HG03097 (cell line): Measurements from ENCODE around the gene TMEM63A.
"Not testable (repeated sequence)": the region's sequence is repeated elsewhere in the genome, so short reads cannot be mapped to it uniquely, and the experiment has no call there.

ENCODE experiments used
- ATAC-seq: cut with Tn5 transposase; IDR thresholded peaks from one replicate; pipeline ENCODE4 v1.9.1; 2021; ENCODE audit not compliant: unreplicated experiment, low FRiP score

Gene TMEM63A

GRCh38 chr1:225846331-225847310, 35.6 kb downstream of the TMEM63A start:
- no peak for ATAC-seq

DNA sequence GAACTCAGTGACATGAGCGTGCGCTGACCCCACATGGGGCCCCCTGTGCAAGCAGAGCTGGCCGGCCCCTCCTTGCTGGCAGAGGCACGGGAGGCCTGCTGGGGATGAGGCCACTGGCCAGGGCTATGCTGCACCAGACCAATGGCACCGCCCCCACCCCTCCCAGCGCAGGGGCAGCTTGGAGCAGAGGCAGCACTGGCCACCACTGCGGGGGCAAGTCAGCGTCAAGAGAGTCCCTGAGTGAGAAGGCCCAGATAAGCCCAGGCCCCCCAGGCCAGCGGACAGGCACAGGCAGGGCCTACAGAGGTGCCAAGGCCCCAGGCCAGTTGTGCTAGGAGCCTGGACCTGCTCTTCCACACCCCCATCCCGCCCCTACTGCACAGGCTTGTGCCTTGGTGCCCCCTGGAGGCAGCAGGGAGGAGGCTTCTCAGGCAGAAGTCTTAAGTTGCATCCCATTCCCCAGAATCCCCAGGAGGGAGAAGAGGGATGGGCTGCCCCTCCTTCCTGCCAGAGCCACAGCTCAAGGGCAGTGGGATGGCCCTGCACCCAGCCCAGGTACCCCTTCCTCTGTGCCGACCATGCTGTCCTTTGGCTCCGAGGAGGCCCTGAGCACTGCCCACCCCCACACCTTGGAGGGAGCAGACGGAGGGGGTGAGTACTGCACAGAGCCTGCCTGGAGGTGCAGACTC, 36.5 kb downstream of the TMEM63A start:
- ATAC-seq: no peak

DNA sequence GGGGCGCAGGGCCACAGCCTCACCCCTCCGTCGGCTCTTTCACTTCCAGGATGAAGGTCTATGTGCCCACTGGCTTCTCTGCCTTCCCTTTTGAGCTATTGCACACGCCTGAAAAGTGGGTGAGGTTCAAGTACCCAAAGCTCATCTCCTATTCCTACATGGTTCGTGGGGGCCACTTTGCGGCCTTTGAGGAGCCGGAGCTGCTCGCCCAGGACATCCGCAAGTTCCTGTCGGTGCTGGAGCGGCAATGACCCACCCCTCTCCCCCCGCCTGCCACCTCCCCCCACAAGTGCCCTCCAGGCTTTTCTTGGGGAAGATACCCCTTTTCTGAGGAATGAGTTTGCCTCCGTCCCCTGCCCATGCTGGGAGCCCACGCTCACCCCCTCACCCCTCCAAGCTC, 37.1 kb downstream of the TMEM63A start:
- no peak for ATAC-seq

GRCh38 chr1:225844236-225845061, 37.7 kb downstream of the TMEM63A start:
- ATAC-seq: no peak

- no peak for ATAC-seq
These were observed 38.8 kb downstream of the TMEM63A start for GRCh38 chr1:225843426-225843795.

DNA sequence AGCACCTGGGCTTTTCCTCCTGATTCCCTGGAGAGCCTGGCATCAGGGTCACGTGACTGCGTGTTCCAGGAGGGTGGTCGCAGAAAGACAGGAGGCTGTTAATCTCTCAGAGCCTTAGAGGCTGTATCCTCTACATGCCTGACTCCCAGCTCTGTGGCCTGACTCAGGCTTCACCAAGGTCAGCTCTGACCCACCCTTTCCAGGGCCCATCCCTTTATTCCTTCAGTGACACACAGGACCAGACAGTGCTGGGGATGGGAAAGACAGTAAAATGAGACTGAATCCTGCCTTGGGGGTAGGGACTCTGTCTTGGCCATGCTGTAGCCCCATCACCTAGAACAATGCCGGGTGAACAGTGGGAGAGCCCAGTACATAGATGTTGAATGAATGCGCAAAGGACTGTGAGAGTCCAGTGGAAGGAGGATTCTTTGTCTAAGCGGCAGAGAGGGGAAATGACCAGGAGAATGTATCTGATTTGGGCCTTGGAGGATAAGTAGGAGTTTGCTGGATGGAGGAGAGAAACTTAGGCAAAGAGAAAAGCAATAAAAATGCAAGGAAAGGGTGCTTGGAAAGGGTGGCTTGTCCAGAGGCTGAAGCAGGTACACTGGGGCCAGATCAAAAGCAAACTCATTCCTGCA, 39.3 kb downstream of the TMEM63A start:
- ATAC-seq: no peak

GRCh38 chr1:225842074-225842473, 40.1 kb downstream of the TMEM63A start:
- no peak for ATAC-seq

- no peak for ATAC-seq
These were observed 41.5 kb downstream of the TMEM63A start for GRCh38 chr1:225840713-225841112.

DNA sequence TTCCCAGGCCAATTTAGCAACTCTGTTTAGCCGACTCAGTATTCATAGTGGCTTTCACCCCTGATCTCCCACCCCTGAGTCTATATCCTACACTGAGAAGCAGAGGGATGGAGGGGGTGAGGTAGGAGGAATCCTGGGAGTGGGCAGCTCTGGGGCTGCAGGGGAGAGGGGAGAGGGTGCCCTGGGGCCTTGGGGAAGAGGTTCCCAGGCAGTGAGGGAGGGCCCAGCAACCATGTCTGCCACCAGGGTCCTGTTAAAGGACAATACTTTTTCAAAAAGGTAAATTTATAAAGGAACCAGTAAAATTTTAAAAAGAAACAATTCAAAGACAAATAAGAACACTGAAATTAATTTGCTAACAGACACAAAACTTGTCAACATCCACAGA, 42.0 kb downstream of the TMEM63A start:
- ATAC-seq: no peak

- no peak for ATAC-seq
These were observed 43.4 kb downstream of the TMEM63A start for GRCh38 chr1:225838793-225839192.

DNA sequence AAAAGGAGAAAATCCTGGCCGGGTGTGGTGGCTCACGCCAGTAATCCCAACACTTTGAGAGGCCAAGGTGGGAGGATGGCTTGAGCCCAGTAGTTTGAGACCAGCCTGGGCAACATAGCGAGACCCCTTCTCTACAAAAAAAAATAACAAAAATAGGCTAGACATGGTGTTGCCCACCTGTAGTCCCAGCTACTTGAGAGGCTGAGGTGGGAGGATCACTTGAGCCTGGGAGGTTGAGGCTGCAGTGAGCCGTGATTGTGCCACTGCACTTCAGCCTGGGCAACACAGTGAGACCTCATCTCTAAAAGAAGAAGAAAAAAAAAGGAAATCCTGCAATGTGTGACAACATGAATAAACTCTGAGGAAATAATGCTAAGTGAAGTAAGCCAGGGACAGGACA, 45.9 kb downstream of the TMEM63A start:
- not testable (repeated sequence) for ATAC-seq

DNA sequence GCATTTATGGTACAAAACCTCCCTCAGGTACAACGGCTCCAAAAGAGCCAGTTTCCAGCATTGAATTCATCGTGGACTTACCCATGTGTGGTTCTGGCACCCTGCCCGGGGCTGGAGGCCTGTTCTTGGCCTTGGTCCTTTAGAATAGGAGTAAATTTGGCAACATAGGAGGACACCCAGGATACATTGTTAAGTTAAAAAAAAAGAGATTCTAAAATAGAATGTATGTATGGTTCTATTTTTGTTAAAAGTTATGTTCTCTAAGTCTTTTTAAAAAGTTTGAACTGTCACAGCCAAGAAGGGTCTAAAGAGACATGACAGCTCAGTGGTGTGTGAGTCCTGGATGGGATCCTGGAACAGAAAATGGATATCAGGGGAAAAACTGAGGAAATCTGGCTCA, 46.3 kb downstream of the TMEM63A start:
- ATAC-seq: no peak

GRCh38 chr1:225834417-225835329, 47.5 kb downstream of the TMEM63A start:
- no peak for ATAC-seq

DNA sequence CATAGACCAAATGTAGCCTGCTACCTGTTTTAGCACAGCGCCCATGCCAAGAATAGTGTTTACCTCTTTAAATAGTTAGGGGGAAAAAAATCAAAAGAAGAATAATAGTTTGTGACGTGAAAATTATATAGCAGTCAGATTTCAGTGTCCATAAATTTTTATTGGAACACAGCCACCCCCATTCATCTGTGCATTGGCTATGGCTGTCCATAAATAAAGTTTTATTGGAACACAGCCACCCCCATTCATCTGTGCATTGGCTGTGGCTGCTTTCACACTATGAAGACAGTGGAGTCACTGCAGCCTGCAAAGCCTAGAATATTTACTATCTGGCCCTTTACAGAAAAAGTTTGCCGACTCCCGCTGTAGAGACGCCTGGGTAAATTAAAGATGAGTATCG, 51.3 kb downstream of the TMEM63A start:
- no peak for ATAC-seq

DNA sequence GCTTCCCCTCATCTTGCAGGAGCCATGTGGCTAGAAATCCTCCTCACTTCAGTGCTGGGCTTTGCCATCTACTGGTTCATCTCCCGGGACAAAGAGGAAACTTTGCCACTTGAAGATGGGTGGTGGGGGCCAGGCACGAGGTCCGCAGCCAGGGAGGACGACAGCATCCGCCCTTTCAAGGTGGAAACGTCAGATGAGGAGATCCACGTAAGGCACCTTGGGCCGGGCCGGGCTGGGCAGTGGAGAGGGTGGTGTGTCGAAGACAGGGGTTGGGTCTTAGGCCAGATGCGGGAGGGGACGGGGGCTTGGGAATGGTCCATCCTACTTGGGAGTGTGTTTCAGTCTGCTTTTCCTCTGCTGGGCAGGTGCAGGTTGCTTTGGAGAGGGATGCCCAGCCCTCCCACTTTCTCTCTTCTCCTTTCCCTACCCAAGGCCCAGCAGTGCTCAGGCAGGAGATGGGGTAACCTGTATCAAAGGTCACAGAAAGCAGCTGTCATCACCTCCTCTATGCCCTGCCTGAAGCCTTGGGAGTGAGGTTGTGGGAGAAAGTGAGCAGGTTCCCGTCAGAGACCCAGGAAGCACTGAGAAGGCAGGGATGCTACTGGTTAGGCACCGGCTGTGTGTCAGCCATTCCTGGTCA, 53.4 kb downstream of the TMEM63A start:
- ATAC-seq: no peak

DNA sequence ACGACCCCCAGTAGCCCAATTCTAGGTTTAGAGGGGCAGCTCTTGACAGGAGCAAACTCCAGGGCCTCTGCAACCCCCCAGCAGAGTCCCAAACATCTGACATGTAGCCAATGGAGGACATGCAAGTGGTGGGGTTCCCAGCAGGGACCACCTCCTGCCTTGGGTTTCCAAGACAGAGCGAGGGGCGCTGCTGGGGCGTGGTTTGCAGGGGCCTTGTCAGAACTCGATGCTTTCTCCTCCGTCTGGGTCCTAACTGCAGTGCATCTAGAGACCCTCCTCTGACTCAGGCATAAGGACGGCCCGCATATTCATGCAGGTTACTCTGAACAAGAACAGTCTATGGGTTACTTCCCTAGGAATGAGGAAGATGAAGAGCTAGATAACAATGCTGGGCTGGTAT, 55.1 kb downstream of the TMEM63A start:
- ATAC-seq: no peak

- no peak for ATAC-seq
These were observed 56.6 kb downstream of the TMEM63A start for GRCh38 chr1:225825607-225826007.

- no peak for ATAC-seq
These were observed 57.1 kb downstream of the TMEM63A start for GRCh38 chr1:225825078-225825477.

- ATAC-seq: no peak
These were observed 57.6 kb downstream of the TMEM63A start for GRCh38 chr1:225824533-225824941.
